GM13976 (cell line): Measurements from ENCODE around the gene NEDD9.

Experiments
- DNase-seq: peaks from one replicate; pipeline ENCODE4 v3.0.0; 2012; ENCODE audit warnings: low spot score
- in situ Hi-C: fragments of 300-500 bp; cut with MboI; formaldehyde crosslinking; loops from one replicate; pipeline ENCODE4 v1.12.0; 2022; ENCODE audit warnings: low sequenced_read_pairs, mixed read lengths, inconsistent platforms; ENCODE audit not compliant: unreplicated experiment
- TF ChIP-seq, protein P1 (sequence below): IDR thresholded peaks from 2 replicates; pipeline ENCODE4 v1.5.1; 2012; ENCODE audit warnings: borderline replicate concordance, mild to moderate bottlenecking; ENCODE audit not compliant: insufficient read depth; ENCODE audit errors: extremely low read depth, missing control alignments, control extremely low read depth

Gene NEDD9

DNA sequence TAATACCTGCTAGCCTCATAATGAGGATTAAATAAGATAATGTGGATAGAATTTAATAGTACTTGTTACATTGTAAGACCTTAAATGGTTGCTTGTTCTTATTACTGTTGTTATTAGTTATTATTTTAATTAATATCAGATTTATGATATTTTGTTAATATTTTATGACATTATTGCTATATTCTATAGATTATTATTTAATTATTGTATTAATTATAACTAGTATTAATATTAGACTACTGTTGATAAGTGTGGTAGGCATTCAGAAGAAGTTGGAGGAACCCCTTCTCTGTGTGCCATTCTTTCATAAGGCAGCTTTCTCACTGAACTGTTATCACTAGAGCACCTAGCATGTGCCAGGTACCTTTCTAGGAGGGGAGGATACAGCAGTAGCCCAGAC, 2.6 kb upstream of the NEDD9 start:
- TF ChIP-seq, protein P1, sequence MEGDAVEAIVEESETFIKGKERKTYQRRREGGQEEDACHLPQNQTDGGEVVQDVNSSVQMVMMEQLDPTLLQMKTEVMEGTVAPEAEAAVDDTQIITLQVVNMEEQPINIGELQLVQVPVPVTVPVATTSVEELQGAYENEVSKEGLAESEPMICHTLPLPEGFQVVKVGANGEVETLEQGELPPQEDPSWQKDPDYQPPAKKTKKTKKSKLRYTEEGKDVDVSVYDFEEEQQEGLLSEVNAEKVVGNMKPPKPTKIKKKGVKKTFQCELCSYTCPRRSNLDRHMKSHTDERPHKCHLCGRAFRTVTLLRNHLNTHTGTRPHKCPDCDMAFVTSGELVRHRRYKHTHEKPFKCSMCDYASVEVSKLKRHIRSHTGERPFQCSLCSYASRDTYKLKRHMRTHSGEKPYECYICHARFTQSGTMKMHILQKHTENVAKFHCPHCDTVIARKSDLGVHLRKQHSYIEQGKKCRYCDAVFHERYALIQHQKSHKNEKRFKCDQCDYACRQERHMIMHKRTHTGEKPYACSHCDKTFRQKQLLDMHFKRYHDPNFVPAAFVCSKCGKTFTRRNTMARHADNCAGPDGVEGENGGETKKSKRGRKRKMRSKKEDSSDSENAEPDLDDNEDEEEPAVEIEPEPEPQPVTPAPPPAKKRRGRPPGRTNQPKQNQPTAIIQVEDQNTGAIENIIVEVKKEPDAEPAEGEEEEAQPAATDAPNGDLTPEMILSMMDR, result no peak
- in situ Hi-C loops, result no loop called here
- DNase-seq, result no peak

DNA sequence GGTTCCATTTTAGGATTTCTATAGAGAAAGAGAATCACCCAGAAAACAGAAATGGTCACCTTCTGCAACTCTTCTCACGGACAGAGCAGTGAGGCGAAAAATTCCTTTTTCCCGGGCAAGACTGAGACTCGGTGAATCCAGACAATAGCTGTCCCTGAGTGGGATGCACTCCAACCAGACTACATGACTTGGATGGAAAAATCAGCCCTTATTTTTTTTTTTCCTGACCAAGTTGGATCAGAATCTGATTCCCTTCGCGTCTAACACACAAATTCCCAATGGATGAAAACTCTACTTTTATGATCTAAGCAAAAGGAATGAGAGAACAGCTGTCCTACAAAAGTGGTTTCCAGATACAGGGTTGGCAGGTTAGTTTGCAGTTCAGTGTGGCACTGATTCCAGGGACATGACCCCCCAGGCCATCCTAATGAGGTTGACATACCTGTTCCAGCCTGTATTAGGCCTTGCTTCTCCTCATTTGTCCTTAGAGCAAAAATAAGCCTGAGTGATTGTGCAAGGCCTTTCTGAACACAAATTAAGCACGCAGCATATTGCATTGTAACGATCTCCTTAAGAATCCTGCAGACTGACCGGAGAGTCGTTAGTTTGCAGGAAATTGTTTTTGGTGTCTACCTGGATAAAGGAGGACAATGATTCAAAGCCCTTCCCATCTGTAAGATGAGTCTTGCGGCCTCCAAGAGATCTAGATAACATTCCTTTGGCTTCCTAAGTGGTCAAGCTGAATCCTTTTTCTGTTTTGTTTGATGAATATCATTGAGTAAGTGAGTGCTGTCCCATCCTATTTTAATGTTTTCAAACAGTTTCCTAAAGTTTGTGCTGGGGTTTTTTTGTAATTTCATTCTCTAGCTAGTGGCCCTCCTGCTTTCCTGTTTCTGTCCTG, 1.5 kb upstream of the NEDD9 start:
- no peak for DNase-seq
- TF ChIP-seq, protein P1, result no peak
- in situ Hi-C loops, result no loop called here

DNA sequence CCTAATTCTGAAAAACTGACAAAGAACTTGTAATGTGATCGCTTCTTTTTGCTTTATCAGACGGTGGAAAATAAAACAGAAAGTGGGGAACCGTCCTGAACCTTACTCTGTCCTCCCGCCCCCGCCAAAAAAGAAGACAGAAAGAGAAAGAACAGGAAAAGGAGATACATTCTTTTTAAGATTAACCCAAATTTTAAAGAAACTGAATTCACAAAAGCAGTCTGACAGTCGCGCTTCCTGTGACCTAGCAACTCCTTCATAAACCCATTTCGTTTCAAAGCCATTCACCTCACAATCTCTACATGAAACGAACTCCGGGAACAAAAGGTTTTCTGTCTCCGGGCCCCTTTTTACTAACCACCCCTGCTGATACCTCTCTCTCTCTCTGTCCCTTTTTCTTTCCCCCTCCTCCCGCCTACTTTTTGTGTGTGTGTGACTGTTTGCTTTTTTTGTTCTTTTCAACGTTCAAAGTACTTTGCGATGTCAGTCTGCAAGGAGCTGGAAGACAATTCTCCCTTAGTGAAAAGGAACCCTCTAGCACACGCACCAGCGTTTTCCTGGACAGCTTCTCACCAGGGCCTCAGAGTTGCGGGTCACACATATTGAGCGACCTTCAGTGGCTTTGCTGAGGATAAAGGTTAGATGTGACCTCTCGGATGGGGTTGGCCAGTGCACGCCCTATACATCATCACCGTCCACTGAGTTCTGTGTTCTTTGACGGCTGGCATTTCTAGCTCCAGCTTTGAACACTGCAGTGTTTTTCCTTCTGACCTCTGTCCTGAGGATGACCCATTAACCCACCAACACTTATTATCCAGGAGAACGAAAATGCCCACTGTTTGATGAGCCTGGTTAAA, 530 bp upstream of the NEDD9 start:
- in situ Hi-C loops, result no loop called here
- DNase-seq, result no peak
- TF ChIP-seq, protein P1, result no peak

DNA sequence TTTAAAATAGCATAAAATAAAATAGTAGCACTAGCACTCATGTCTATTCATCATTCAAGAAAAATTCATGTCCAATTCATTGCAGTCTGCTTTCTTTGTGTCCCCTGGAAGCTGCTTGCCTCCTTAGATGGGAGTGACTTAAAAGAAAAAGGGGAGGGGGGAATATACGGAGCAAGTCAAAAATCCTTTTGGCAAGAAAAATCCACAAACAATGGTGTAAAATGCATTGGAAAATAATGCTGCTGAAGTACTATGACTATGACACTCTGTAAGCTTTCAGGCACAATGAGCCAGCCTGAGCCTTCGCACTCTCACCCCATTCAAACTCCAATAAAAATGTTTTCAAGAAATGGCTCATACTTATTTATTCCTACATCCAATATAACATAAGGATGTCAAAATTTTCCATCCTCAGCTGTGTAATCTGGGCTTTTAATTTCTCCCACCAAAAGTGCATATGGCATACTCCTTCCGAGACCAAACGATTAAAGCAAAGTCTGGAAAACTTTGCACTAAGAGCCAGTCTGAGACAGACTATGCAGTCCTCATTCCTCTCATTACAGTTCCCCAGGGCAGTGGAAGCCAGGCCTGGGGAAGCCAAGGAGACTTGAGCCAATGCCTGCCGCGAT, 790 bp downstream of the NEDD9 start:
- TF ChIP-seq, protein P1, result no peak
- DNase-seq, result no peak
- in situ Hi-C loops, result no loop called here

DNA sequence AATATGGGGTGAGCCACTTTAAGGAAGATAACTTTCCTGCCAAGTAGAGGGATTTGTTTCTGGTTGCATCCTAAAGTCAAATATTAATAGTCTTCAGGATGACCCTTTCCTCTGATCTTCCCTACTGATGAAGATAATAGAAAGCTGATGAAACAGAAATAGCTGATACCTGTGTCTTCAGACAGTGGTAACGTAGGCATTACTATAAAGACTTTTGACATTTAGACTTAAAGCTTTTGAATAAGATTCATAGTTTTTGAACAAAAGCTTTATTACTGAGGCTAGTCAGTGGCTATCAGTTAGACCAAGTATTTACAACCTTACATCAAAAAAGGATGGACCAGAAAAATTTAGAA, 1.4 kb downstream of the NEDD9 start:
- no peak for DNase-seq
- TF ChIP-seq, protein P1, result no peak
- in situ Hi-C loops, result no loop called here
